Activated CD4-positive, alpha-beta T cell treated with anti-CD3 and anti-CD28 coated beads for 4 hours (primary cell): Measurements from ENCODE around the gene ACP2.

ENCODE experiments used
- DNase-seq, 2 donors: peaks; one replicate each; pipeline ENCODE4 v3.0.0-alpha.2; 2020

Gene ACP2, protein sequence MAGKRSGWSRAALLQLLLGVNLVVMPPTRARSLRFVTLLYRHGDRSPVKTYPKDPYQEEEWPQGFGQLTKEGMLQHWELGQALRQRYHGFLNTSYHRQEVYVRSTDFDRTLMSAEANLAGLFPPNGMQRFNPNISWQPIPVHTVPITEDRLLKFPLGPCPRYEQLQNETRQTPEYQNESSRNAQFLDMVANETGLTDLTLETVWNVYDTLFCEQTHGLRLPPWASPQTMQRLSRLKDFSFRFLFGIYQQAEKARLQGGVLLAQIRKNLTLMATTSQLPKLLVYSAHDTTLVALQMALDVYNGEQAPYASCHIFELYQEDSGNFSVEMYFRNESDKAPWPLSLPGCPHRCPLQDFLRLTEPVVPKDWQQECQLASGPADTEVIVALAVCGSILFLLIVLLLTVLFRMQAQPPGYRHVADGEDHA

GRCh38 chr11:47248664-47249377 lies at the start of gene ACP2:
Gene ACP2 (minus strand): TSS chr11:47248814. CDS start chr11:47248789, 25 bp downstream.
- DNase-seq = peak; percentile 84 to 86

DNA sequence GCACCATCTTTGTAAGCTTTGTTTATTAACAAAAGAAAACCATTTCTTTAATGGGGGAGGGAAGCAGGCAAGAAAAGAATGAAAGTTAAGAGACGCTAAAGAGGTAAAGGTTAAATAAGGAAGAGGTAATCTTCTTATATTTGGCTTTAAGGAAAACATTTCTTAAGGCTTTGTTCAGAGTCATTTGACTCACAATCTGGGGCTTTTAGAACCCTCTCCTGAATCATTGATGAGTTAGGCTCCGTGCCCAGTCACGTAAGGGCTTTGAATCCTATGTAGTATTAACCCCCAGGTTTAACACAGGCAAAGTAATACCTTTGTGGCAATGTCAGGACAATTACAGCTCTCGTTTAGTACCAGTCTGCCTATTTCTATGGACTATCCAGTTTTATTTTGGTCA lies 47.4 kb upstream of the ACP2 start:
- no peak for DNase-seq

DNA sequence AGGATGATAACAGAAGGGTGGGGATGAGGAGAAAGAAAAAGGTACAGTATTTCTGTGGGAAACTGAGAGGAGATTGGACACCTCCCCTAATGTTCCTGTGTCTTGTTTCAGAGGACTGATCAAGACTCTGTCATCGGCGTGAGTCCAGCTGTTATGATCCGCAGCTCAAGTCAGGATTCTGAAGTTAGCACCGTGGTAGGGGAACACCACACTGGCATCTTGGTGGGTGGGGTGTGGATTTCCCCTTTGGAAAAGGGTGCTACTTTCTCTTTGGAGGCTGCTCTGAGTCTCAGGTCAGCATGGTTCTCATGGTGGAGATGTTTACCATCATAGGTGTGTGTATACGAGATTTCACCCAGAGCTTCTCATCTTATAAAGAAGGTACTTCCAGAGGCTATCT lies 46.8 kb upstream of the ACP2 start:
- DNase-seq = no peak

DNA sequence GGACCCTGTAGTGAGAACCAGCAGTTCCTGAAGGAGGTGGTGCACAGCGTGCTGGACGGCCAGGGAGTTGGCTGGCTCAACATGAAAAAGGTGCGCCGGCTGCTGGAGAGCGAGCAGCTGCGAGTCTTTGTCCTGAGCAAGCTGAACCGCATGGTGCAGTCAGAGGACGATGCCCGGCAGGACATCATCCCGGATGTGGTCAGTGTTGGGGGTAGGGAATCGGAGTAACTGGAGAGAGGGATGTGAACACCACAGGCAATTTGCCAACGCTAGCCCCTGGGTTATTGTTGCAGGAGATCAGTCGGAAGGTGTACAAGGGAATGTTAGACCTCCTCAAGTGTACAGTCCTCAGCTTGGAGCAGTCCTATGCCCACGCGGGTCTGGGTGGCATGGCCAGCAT lies 41.2 kb upstream of the ACP2 start:
- no peak for DNase-seq

DNA sequence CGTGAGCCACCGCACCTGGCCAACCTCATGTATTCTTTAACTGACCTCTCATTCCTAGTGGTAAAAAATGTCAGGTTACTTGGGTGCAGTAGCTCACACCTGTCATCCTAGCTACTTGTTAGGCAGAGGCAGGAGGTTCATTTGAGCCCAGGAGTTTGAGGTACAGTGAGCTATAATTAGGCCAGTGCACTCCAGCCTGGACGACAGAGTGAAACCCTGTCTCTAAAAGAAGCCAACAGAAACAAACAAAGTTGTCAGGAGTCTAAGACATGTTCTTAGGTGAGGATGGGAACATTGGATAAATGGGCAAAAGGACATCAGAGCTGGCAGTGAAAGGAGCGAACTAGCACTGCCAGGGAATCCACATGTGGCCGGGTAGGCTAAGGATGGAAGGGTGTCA lies 39.5 kb upstream of the ACP2 start:
- DNase-seq = no peak

GRCh38 chr11:47285969-47286770 lies 37.6 kb upstream of the ACP2 start:
- no peak for DNase-seq

DNA sequence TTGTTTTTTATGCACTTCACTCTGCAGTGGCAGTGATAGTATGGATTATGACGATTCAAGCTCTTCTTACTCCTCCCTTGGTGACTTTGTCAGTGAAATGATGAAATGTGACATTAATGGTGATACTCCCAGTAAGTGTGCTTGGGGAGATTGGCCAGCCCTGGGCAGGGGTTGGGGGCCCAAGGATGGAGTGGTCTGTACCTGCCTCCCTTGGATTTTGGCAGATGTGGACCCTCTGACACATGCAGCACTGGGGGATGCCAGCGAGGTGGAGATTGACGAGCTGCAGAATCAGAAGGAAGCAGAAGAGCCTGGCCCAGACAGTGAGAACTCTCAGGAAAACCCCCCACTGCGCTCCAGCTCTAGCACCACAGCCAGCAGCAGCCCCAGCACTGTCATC lies 35.5 kb upstream of the ACP2 start:
- DNase-seq = no peak

- DNase-seq = no peak
Measured at GRCh38 chr11:47282462-47282861, 33.8 kb upstream of the ACP2 start.

DNA sequence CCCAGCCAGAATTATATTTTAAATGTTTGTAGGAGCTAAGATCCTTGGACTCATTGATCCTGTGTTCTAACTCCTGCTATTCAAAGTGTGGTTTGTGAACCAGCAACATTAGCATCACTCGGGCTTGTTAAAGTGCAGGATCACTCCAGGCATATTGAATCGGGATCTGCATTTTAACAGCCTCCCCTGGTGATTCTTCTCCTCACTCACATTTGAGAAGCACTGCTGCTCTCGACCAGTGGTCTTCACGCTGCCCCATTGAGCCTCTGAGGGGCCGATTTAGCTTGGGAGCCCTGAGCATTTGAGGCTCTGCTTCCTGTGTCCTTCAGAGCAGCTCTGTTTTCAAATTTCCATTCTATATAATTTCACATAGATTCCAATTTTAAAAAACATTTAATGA lies 32.2 kb upstream of the ACP2 start:
- DNase-seq = no peak

- no peak for DNase-seq
Measured at GRCh38 chr11:47280099-47280498, 31.5 kb upstream of the ACP2 start.

- DNase-seq = no peak
Measured at GRCh38 chr11:47278769-47279168, 30.2 kb upstream of the ACP2 start.

DNA sequence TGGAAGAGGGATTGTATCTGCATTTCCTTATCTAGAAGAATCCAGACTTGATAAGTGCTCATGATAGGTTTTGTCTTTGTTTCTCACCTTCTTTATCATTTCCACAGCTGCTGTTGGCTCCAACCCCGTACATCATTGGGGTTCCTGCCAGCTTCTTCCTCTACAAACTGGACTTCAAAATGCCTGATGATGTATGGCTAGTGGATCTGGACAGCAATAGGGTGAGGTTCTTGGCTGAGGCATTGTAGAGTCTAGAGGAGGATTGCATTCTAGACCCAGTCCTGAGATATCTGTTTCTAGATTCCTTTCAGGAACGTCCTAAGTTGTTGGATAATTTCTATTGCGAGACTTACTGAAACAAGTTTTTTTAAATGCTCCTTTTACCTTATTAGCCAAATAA lies 29.4 kb upstream of the ACP2 start:
- DNase-seq = no peak

DNA sequence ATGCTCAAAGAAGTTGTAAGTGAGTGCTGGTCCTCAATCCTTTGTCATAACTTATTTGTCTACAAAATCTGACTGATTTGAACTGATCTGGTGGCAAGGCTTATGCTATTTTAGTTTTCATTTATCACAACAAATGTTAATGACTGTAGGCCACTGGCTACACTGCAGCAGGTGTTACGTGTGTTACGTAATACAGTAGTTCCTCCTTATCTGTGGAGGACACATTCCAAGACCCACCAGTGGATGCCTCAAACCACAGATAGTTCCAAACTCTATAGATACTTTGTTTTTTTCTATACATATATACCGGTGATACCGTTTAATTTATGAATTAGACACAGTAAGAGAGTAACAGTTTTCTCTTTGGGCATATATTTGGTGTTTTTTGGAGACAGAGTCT lies 28.3 kb upstream of the ACP2 start:
- no peak for DNase-seq

DNA sequence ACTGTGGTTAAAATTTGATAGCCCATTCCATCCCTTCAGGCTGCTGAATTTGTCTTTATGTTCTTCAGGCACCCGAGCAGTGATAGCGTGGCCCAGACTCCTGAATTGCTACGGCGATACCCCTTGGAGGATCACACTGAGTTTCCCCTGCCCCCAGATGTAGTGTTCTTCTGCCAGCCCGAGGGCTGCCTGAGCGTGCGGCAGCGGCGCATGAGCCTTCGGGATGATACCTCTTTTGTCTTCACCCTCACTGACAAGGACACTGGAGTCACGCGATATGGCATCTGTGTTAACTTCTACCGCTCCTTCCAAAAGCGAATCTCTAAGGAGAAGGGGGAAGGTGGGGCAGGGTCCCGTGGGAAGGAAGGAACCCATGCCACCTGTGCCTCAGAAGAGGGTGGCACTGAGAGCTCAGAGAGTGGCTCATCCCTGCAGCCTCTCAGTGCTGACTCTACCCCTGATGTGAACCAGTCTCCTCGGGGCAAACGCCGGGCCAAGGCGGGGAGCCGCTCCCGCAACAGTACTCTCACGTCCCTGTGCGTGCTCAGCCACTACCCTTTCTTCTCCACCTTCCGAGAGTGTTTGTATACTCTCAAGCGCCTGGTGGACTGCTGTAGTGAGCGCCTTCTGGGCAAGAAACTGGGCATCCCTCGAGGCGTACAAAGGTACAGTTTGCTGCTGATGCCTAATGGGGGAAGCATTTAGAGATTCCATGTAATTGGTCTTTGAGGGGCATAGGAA lies 26.1 kb upstream of the ACP2 start:
- no peak for DNase-seq

- DNase-seq = no peak
Measured at GRCh38 chr11:47272706-47273105, 24.1 kb upstream of the ACP2 start.

DNA sequence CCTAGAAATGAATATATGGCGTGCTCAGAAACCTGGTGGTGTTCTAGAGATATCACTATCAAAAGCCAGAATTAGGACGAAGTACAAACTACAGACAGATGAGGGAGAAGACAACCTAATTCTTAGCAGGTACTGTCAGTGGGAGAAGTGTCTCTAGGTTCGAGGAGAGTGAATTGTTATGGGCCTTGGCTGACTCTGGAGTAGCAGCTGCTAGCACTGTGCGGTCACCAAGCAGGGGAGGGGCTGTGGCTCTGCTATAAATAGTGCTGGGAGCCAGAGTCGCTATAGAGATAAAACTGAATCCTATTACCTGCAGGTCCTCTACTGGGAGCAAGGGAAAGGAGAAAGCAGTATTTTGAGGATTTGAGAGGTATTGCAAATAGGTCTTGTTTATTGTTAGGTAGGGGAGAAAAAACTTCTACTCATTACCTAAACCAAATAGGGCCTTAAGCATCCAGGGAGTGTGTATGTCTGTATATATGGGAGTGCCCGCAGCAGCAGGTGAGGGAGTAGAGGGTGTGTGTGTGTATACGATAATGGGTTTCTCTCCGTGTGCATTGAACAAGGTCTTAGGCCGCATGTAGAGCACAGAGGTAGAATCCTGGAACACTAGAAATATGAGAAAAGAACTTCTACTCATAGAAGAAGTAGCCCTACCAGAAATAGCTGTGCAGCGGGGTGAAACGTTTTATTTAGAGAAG lies 23.5 kb upstream of the ACP2 start:
- no peak for DNase-seq

- no peak for DNase-seq
Measured at GRCh38 chr11:47271328-47271727, 22.7 kb upstream of the ACP2 start.

DNA sequence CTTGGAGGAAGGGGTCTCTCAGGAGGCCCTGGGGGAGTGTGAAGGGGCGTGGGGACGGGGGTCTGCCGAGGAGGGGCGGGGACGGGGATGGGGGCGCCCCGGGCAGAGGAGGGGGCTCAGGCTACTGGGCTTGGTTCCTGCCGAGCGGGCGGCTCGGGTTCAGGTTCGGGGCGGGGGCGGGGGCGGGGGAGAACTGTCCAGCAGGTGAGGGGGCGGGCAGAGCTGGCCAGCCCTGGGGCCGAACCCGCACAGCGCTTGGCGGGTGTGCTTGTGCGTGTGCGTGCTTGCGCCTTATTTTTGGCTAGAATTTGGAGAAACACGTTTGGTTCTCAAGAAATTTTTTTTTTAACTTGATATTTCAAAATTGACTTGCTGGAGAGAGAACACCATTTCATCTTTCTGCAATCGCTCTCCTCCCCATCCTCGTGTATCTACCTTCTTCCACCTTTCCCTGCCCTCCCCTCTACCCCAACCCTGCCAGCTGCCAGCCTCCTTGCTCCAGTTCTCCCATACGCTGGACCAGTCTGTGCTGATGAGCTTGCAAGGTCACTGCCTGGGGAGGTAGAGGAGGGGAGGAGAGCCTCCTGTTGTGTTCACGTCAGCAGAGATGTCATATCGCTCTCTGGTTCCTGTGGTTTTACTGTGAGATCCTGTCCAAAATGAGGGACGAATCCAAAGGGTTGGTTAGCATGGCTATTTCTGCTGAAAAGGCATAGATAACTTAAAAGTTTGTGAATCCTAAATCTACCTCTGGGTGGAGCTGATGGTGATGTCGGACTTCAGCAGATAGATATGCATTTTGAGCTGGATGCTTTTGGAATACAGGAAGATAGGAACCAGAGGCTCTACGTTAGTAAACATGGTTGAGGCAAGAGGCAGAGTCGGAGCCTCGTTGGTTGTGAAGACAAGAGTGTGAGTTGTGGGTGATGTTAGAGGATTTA lies 22.0 kb upstream of the ACP2 start:
- peak; percentile 12 for DNase-seq

- peak; percentile 84 to 91 for DNase-seq
Measured at GRCh38 chr11:47269829-47270305, 21.3 kb upstream of the ACP2 start, which contains the start of gene MADD. Gene MADD (plus strand): TSS chr11:47270133.

DNA sequence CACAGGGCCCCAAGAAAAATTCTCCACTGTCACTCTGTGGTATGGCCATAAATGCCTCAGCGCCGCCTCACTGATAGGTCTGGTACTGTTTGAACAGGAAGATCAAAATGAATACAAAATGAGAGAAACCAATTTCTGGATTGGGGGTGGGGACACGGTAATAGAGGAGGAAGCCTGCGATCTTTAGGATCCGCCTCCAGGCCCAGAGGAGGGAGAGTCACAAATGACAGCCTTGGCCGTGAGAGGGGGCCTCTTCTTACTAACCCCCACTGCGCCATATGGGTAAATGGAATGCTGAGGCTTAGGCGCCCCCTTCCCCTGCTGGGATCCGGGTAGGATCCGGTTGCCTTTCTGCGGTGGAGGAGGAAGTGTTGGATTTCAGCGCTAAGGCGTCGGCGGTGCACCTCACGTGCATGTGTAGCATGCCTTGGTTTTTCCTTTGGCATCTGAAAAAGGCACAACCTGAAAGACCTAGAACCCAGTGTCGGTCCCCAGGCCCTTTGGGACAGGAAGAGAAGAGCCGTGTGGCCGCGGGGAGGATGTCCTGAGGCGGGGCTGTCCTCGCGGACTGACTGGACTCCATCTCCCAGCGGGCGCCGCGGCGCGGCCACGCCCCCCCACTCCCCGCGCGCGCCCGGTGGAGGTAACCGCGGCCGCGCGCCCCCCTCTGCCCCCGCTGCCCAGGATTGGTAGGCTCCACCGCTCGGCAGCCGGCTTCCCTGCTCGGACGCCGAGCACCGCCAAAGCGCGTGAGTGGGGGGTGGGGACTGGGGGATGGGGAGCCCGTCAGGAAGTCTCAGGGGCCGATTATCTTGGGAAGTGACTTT lies 20.6 kb upstream of the ACP2 start:
- peak; percentile 81 to 87 for DNase-seq
